Pancreas (tissue), 10 donors: ENCODE measurements around the gene CFAP69. TPM values are rescaled to one million over a fixed set of nuclear protein-coding genes. Genes with fewer than 3 reads are reported as not detected.

ENCODE experiments used
- ATAC-seq, 4 donors: fragments of 200-7000 bp; cut with Tn5 transposase; one replicate each; pipeline versions ENCODE4 v1.8.0 to v1.9.1; 2020; ENCODE audit warnings: mild to moderate bottlenecking in 4 of 4, moderate library complexity in 4 of 4
- DNase-seq, 6 donors: peaks; one replicate each; pipeline ENCODE4 v3.0.0-alpha.2; 2020
- FAIRE-seq: peaks from 2 replicates; lab custom pipeline; 2012; peaks lifted over from hg19 to GRCh38; lab: Jason Lieb, UNC
- H3K27ac ChIP-seq, 4 donors: fragments of 200-600 bp; sonication (generic); 1 replicate in 3 of 4; 2 replicates in 1 of 4; pipeline versions ENCODE4 v1.5.0 to v1.8.0; 2020
- H3K27me3 ChIP-seq, 4 donors: fragments of 200-600 bp; one replicate each; pipeline ENCODE4 v1.8.0; 2021
- H3K36me3 ChIP-seq, 3 donors: fragments of 200-600 bp; sonication (generic) in 1 of 3; one replicate each; pipeline versions ENCODE4 v1.5.0 to v1.8.0; 2020 to 2021
- H3K4me1 ChIP-seq, 3 donors: fragments of 200-600 bp; one replicate each; pipeline ENCODE4 v1.8.0; 2021
- H3K4me3 ChIP-seq, 4 donors: fragments of 200-600 bp; sonication (generic) in 2 of 4; one replicate each; pipeline versions ENCODE4 v1.5.0 to v1.8.0; 2020 to 2021
- H3K9me3 ChIP-seq, 4 donors: fragments of 200-600 bp; one replicate each; pipeline ENCODE4 v1.8.0; 2021
- CTCF ChIP-seq, 4 donors: fragments of 200-600 bp; sonication (generic) in 3 of 4; IDR thresholded peaks; one replicate each; pipeline versions ENCODE4 v1.5.0 to v1.8.0; 2021; ENCODE audit warnings: antibody characterized with exemption in 4 of 4
- WGBS, 2 donors: extraction: QIAGEN DNeasy Blood & Tissue Kit; methylation state at CpG; one replicate each; pipeline ENCODE4 v1.1.7; 2013; 5-methylcytosine and 5-hydroxymethylcytosine counted together
- intact Hi-C, 3 donors: fragments of 100-400 bp; cut with DNase I; formaldehyde crosslinking; loops; one replicate each; pipeline versions ENCODE4 v1.11.1 to v1.14.2; 2022
- polyA plus RNA-seq, 2 donors: library from polyadenylated mRNA; stranded (reverse); fragments of 200-250 nt; gene quantifications; one replicate each; pipeline ENCODE4 v1.2.3, GENCODE V29; 2013
- total RNA-seq, 6 donors: library from RNA; stranded (reverse); fragmentation: NEBNext Ultra II Directional in 4 of 6; extraction: Animal tissue kit (Norgen Biotek cat#: 25700) in 4 of 6; gene quantifications; one replicate each; pipeline versions ENCODE4 v1.2.1 to v1.2.4, GENCODE V29; 2021 to 2023
- donor health status: healthy with polysubstance abuse.
- donor health status: DM: no; HTN: no; CAD: no; lungs with moderate emphysema.
- donor health status: DM: no; HTN: no; CAD: no.
- donor health status: control.
- donor health status: control.
- donor health status: Bipolar disorder and iron deficiency.
- donor health status: DM: yes; HTN: yes; CAD: no.
- donor health status: DM: no; HTN: no; CAD: no.
- donor health status: DM: no; HTN: no; CAD: no.
- donor health status: DM: yes; HTN: yes; CAD: no.

The CFAP69 gene
- total and polyA plus RNA-seq, 8 donors, result 2.6 to 12.8 (median 4.1) TPM

- intact Hi-C loops, result no loop called here
- no peak for TF ChIP-seq CTCF (IDR thresholded peaks at IDR 0.05)
- FAIRE-seq (no peak), ATAC-seq (no peak), DNase-seq (no peak)
- no peaks in the 10 kb centered on the region for H3K36me3 ChIP-seq
- H3K4me3 ChIP-seq, result no peak overlapping the region
- H3K9me3 ChIP-seq, result no peaks in the 10 kb centered on the region
- H3K27me3 ChIP-seq, result no peaks in the 10 kb centered on the region
- no peak overlapping the region for H3K27ac ChIP-seq
- H3K4me1 ChIP-seq, result no peaks in the 10 kb centered on the region
Measured at GRCh38 chr7:90337106-90337505, 92.1 kb downstream of the CFAP69 start.

GRCh38 chr7:90345016-90345415, 100.0 kb downstream of the CFAP69 start:
- H3K36me3 ChIP-seq, result no peaks in the 10 kb centered on the region
- H3K9me3 ChIP-seq, result no peaks in the 10 kb centered on the region
- ATAC-seq, result no peak
- no peak overlapping the region for H3K4me3 ChIP-seq
- no peak for DNase-seq
- H3K27me3 ChIP-seq, result no peaks in the 10 kb centered on the region
- FAIRE-seq, result no peak
- peaks cover 5 to 12% (median 6%) of the 10 kb centered on the region in 3 donors for H3K4me1 ChIP-seq
- H3K27ac ChIP-seq, result no peak overlapping the region
- intact Hi-C loops, result no loop called here
- TF ChIP-seq CTCF (IDR thresholded peaks at IDR 0.05), result no peak

GRCh38 chr7:90345595-90346335, 100.8 kb downstream of the CFAP69 start:
- DNase-seq (no peak), FAIRE-seq (no peak), ATAC-seq (peak; percentile 25 to 72 (median 48))
- Histone ChIP-seq H3K27me3 (no peaks in the 10 kb centered on the region), H3K4me1 (peaks cover 5 to 12% (median 6%) of the 10 kb centered on the region in 3 donors), H3K9me3 (no peaks in the 10 kb centered on the region), H3K4me3 (peak overlapping the region; percentile 48 to 62 (median 54)), H3K36me3 (no peaks in the 10 kb centered on the region), H3K27ac (peak overlapping the region; percentile 83 to 91 (median 88))
- WGBS, 2 donors, result 4 to 5% methylated on average over 18 of the region's 18 CpGs
- TF ChIP-seq CTCF (IDR thresholded peaks at IDR 0.05), result no peak
- intact Hi-C loops, result no loop called here

- peak; percentile 37 to 62 (median 48) for TF ChIP-seq CTCF (IDR thresholded peaks at IDR 0.05)
- FAIRE-seq (no peak), ATAC-seq (peak; percentile 98 to 100 (median 100)), DNase-seq (peak; percentile 91 to 97 (median 94))
- Histone ChIP-seq H3K4me1 (peaks cover 5 to 12% (median 6%) of the 10 kb centered on the region in 3 donors), H3K9me3 (no peaks in the 10 kb centered on the region), H3K4me3 (peak within 1 kb of the TSS; percentile 48 to 62 (median 54)), H3K27me3 (no peaks in the 10 kb centered on the region), H3K36me3 (no peaks in the 10 kb centered on the region), H3K27ac (peak within 1 kb of the TSS; percentile 83 to 91 (median 88))
- intact Hi-C loops, result no loop called here
- WGBS, 2 donors, result 0% methylated on average over 37 of the region's 37 CpGs
Measured at GRCh38 chr7:90346336-90347125, 101.6 kb downstream of the CFAP69 start, which contains the start of gene GTPBP10. Gene GTPBP10, plus strand, starts transcription at chr7:90346716. Its CDS starts 26 bp downstream, at chr7:90346742.
